GM12864 (cell line): Measurements from ENCODE around the gene ABCB9.

Source experiments
- DNase-seq: peaks from one replicate; pipeline ENCODE4 v3.0.0-alpha.2; 2011; ENCODE audit warnings: low read depth
- H3K4me3 ChIP-seq: 2 replicates; pipeline ENCODE4 v1.5.1; 2011; ENCODE audit warnings: mild to moderate bottlenecking, low read depth, low read length, control low read depth
- CTCF ChIP-seq: IDR thresholded peaks from 2 replicates; pipeline ENCODE4 v1.5.1; 2011; ENCODE audit warnings: low read depth, mild to moderate bottlenecking, moderate library complexity, low read length, control low read depth, inconsistent platforms; ENCODE audit errors: missing control alignments

ABCB9 gene

GRCh38 chr12:122891661-122892525 is 74.4 kb downstream of the ABCB9 start:
- TF ChIP-seq CTCF = no peak
- no peak for DNase-seq
- H3K4me3 ChIP-seq = no peak overlapping the region

- no peak overlapping the region for H3K4me3 ChIP-seq
- no peak for DNase-seq
- TF ChIP-seq CTCF = no peak
Observed at GRCh38 chr12:122889761-122890520, 76.3 kb downstream of the ABCB9 start.

- H3K4me3 ChIP-seq = peak overlapping the region; percentile 2; the same call in 1 of the 2 replicates
- TF ChIP-seq CTCF = no peak
- DNase-seq = no peak
Observed at GRCh38 chr12:122888232-122888752, 78.0 kb downstream of the ABCB9 start.

- no peak for TF ChIP-seq CTCF
- no peak for DNase-seq
- H3K4me3 ChIP-seq = no peak overlapping the region; the same call in 1 of the 2 replicates
Observed at GRCh38 chr12:122887819-122888212, 78.4 kb downstream of the ABCB9 start.

- DNase-seq = peak; percentile 86
- no peak for TF ChIP-seq CTCF
- no peak overlapping the region for H3K4me3 ChIP-seq
Observed at GRCh38 chr12:122886851-122887818, 79.1 kb downstream of the ABCB9 start.

- no peak overlapping the region for H3K4me3 ChIP-seq
- no peak for TF ChIP-seq CTCF
- DNase-seq = no peak
Observed at GRCh38 chr12:122886161-122886560, 80.1 kb downstream of the ABCB9 start.
